Activated gamma-delta T cell treated with anti-CD3 and anti-CD28 coated beads, Interleukin-2, amount 50 U/mL, for 16 hours (primary cell): ENCODE measurements around the gene GLOD4.
A peak's percentile ranks its signal among the peaks of the same experiment; 100 is the strongest.
"Not testable (repeated sequence)": the region's sequence is repeated elsewhere in the genome, so short reads cannot be mapped to it uniquely, and the experiment has no call there.

Experiments used
- DNase-seq: peaks from one replicate; pipeline ENCODE4 v3.0.0-alpha.2; 2020; ENCODE audit warnings: low read depth

Gene GLOD4

DNA sequence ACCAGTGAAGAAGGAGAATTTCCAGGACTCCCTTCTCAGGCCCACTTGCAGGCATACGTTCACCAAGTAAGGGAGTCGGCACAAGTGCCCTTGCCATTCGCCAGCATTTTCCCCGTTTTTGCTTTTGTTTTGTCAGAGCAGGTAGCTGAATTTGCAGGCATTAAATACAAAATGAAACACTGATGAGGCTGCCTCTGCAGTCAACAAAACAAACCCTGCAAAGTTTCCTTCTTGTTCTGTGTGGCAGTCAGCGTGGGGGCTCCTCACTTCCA is 7.8 kb downstream of the GLOD4 start:
- DNase-seq, result no peak

DNA sequence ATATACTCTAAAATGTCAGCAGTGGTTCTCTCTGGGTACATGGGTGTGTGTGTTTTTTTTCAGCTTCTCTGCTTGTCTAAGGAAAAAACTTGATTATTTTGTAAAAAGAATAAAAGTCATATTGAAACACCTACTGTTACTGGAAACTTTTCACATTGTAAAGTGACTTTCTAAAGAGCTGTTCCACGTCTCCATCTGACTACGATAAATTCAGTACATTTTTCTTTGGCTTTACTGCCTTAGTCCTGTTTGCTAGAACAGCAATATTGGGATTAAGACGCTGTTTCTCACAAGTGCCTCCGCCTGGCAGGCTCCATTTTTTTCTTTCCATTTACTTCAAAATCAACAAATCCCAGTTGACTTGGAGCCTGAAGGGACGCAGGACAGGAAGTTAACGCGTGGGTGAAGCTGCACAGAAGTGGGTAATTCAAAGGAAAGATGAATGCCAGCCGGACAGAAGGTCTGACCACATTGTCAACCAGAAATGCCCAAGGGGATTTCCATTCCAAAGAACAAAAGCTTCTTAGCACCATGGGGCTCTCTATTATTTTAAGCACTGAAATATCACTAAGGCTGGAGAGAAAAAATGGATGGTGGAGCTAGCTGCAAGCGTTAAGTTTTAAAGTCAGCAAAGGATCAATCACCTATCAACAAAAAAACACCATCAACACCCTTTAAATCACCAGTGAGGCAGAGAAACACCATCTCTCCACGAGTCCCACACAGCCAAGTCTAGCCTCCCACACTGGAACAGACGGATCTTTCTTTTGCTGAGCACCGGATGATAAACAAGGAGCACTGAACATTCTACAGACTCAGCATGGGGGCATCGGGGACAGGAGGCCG is 8.4 kb downstream of the GLOD4 start:
- DNase-seq, result no peak

DNA sequence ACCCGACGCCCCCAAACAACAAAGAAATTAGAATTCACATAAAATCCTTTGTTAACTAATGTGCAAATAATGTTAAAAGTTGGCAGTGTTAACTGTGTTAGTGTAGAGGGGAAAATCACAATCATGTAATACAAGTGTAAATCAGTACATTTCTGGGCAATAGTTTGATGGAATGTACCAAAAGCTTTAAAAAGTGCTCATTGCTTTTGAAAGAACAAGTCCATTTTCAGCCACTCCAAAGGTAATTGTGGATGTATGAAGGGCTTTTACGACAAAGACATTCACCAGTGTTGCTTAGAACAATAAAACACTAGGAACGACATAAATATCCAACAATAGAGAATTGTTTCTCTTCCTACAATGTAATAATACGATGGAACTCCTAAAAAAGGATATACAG is 9.1 kb downstream of the GLOD4 start:
- DNase-seq, result no peak

DNA sequence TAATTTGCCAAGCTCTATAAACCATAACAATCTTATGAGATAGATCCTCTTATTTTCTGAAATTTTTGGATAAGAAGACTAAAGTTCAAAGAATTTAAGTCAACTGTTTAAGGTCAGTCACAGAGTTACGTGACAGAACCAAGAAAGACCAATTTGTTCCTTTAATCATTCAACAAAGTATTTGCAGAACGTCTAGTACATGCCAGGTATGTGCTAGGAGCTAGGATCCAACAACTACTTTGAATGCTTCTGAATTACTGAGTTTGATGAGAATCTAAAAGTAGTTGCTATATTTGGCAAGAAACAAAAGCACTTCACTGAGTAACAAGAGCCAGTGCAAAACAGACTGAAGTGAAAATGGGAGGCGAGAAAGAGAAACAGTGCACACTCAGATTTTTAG is 15.0 kb downstream of the GLOD4 start:
- DNase-seq, result no peak

DNA sequence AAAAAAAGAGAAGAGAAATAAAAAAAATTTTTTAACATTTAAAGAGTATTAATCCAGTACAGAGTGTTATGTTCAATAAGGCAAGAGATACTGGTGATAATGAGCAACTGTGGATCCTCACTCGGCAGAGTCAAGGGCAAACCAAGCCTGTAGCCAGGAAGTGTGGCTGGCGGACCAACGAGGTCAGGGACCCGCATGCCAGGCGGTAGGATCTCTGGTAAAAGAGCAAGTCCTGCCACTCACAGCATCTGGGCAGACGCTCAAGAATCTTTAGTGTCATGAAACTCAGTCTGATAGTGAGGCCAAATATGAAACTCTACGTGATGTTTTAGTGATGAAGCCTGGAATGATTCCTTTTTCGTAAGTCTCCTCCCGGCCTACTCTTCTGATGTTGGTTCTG is 21.7 kb downstream of the GLOD4 start:
- no peak for DNase-seq

DNA sequence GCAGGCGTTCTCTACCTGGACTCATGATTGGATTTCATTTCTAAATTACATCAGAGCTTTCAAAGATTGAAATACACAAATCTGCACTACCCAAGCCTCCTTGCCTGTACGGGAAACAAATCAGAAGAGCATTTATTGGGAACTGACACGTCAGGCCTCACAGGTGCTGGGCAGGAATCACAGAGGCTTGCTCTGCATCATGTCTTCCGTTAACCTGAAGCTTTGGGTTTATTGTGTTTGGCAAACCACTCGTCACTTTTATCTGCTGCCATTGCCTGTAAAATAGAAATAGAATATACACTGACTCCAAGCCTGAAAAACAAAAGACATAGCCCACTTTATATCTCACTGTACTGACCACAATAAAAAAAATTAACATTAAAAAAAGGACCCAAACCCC is 22.1 kb downstream of the GLOD4 start:
- no peak for DNase-seq

DNA sequence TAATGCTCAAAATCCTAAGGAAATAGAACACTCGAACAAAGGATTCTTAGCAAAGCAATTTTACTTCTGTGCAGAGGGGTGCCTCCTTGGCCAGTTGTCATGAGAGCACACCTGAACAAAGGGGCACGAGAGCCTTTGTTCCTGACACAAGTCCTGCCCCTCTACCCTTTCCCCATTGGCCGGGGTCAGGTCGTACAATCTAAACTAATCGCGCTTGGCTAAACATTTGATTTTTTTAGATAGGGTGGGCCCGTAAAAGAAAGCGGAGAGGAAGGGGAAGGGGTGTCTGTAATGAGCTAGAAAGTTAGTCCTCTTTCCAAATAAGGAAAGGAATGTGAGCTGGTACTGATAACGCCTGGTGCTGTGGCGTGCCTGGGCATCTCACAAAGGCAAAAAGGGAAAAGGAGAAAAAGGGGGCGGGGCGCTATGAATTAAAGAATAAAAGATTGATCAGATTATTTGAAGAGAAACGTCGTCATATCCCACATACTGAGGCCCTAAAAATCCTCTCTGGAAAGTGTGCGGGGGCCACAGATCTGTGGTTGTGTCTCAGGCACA is 26.0 kb downstream of the GLOD4 start:
- DNase-seq, result not testable (repeated sequence)

DNA sequence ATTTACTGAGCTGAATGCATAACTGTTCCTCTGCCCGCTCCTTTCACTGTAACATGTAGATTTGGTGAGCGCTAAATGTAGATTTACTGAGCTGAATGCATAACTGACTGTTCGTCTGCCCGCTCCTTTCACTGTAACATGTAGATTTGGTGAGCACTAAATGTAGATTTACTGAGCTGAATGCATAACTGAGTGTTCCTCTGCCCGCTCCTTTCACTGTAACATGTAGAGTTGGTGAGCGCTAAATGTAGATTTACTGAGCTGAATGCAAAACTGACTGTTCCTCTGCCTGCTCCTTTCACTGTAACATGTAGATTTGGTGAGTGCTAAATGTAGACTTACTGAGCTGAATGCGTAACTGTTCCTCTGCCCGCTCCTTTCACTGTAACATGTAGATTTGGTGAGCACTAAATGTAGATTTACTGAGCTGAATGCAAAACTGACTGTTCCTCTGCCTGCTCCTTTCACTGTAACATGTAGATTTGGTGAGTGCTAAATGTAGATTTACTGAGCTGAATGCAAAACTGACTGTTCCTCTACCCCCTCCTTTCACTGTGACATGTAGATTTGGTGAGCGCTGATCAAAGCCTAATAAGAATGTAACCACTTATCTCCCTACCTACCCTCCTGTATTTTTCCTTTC is 26.6 kb downstream of the GLOD4 start:
- DNase-seq, result not testable (repeated sequence)

DNA sequence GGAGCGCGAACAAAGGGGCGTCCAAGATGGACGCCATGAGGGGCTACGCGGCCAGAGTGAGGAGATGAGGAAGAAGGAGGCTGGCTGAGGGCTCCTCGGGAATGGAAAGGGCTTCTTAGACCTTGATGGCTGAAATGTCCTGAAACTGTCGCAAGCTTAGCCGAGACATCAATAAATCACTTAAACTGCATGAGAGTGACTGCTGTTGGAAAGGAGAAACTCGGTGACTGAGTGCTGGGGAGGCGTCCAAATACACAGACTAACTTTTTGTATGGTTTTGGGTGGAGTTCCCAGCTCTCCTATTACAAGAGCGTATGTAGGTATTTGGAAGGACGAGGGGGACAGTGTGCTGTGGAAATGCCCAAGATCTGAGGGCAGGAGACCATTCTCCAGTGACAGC is 28.7 kb downstream of the GLOD4 start:
- no peak for DNase-seq

DNA sequence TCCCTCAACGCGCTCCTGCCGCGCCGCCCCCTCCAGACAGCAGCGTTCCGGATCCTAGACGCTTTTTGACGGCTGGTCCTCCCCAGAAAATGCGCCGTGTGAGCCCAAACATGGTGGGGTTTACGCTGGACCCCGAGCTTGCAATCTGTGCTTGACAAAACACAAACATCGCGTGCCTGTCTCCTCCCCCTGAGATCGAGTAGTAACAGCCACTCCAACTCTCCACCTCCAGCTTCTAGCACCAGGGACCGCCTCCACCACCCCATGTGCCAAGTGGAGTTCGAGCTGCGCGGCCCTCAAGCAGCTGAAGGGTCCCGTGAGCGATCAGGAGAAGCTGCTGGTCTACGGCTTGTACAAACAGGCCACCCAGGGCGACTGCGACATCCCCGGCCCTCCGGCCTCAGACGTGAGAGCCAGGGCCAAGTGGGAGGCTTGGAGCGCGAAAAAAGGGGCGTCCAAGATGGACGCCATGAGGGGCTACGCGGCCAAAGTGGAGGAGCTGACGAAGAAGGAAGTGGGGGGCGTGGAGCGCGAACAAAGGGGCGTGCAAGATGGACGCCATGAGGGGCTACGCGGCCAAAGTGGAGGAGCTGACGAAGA is 29.4 kb downstream of the GLOD4 start:
- no peak for DNase-seq

DNA sequence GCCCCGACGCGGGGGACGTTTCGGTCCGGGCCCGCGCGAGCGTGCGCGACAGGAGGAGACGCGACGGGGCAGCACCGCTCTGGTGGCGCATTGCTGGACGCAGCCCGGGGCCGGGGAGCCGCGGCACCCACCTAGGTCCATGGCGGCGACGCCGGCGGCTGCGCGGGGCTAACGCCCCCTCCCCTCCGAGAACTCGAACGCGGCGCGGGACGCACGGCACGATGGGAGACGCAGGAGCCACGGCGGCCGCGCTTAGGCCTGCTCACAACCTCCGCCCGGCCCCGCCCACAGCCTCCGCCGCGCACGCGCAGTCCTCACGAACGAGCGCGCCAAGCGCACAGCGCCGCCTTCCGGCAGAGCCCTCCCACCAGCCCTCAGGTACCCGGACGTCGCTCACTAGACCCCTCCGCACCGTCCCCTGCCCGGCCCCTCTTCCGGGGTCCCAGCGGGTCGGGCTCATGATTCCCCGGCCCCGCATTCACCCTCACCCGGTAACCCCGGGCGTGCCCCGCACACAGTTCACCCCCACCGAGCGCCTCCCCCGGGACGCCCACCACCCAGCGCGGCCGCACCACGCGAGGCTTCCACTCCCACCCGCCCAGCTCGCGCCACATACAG is 30.0 kb downstream of the GLOD4 start, which contains the start of gene GEMIN4:
Gene GEMIN4, minus strand, starts transcription at position 263 of the 618 bp plus-strand sequence. Its CDS starts 122 bp downstream, at position 141.
- DNase-seq, result peak; percentile 97

DNA sequence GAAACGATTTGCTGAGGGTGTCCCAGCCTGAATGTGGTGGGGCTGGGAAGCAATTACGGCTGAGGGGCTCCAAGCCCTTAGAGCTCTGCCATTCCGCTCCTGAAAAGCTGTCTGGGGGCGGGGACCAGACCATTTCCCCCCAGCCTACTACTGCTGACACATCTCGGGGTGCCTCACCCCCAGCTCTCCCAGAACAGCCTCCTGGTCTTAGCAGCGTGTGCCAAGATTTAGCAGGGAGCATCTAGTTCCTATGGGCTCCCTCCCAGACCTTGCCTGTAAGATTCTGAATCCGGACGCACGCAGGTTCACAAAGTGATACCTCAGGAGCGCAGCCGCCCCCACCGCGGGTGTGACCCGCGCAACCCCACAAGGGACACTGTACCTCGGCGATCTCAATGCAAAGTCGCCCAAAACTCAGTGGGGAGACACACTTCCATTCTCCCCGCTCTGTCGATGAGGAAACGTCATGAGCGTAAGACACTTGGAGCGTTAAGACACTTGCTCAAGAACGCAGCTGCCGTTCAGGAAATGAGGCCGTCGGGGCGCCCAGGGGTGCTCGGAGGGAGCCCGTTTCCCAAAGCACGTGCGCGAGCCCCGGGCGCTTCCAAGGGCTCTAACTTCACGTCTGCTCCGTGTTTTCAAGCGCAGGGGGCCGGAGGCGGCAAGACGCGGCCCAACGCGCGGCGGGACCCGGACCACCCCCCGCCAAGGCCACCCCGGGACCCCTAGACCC is 30.6 kb downstream of the GLOD4 start:
- peak; percentile 20 for DNase-seq

DNA sequence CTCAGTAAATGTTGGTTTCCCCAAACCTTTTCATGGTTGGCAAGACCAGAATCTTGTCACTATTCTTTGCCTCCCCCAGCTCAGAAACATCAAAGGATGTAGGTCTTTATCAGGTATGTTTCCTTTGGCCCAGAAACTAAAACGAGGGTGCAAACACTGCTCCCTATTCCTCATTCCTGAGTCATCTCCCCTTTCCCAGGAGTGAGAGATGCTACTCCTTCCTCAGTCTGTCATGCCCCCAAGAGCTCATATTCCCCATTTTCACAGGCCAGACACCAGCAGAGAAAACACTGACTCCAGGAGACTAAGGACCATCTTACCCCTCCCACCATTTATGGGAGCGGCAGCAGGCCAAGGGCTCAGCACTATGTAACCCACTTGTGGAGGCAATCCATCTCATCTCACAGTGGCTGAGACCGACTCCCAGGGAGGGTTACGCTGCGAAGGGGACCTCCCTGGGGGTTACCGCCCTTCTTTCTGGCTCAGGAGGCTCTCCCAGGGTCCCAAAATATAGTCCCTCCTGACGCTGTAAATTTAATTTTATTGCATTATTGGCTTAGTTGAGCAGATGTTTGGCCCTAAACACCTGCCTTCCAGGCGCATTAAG is 31.5 kb downstream of the GLOD4 start:
- no peak for DNase-seq

DNA sequence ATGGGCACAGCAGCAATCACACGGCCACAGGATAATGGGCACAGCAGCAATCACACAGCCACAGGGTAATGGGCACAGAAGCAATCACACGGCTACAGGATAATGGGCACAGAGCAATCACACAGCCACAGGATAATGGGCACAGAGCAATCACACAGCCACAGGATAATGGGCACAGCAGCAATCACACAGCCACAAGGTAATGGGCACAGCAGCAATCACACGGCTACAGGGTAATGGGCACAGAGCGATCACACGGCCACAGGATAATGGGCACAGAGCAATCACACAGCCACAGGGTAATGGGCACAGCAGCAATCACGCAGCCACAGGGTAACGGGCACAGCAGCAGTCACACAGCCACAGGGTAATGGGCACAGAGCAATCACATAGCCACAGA is 32.7 kb downstream of the GLOD4 start:
- not testable (repeated sequence) for DNase-seq

DNA sequence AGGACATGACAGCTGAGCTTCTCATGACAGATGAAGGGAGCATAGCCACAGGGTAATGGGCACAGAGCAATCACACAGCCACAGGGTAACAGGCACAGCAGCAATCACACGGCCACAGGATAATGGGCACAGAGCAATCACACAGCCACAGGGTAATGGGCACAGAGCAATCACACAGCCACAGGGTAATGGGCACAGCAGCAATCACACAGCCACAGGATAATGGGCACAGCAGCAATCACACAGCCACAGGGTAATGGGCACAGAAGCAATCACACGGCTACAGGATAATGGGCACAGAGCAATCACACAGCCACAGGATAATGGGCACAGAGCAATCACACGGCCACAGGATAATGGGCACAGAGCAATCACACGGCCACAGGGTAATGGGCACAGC is 33.5 kb downstream of the GLOD4 start:
- DNase-seq, result not testable (repeated sequence)

DNA sequence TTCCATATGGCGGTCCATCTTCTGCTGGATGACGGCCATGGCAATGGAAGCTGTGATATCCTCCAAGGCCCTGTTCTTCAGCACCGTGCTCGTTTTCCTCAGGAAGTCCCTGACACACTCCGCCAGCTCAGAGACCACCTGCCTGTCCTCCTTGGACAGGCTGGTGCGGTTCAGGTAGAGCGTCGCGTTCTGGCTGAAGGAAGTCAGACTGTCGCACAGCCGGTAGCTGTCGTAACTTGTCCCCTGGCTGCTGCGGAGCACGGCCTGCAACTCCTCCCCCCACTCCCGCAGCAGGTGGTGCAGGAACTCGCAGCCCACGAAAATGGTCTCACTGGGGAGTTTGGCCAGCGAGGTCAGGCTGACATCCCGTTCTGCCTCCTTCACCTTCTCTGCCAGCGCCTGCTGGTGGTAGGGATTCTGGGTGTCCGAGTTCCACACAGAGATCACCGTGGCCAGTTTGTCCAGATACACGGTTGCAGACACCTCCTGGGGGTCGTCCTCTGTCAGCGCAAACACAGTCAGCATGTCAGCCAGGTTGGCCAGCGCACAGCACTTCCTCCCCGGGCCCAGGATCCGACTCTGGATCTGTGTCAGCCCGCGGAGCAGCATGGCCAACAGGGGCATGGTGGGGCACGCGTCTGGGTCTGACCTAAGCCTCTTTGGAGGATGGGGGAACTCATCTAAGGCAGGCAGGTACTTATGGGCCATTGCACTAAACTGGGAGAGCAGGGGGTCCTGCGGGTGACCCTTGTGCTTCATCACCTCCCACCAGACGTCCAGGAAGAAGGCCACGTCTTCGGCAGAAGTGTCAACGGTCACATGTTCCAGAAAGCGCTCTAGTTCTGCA is 35.1 kb downstream of the GLOD4 start:
- DNase-seq, result no peak

DNA sequence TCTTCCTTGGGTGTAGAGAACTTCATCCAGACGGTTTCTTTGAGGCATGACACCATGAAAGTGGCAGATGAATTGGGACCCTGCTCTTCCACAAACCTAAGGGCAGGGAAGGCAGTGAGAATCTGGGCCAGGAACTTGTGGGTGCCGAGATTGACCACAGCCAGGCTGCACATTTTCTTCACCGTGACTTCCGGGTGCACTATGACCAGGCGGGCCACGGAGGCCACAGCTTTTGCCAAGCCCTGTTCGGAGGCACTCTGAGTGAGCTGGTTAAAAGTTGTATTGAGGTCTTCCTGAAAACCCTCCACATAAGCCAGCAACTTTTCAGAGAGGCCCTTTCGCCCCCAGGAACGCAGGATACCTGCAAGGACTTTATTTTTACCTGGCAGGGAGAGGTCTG is 35.9 kb downstream of the GLOD4 start:
- DNase-seq, result no peak

DNA sequence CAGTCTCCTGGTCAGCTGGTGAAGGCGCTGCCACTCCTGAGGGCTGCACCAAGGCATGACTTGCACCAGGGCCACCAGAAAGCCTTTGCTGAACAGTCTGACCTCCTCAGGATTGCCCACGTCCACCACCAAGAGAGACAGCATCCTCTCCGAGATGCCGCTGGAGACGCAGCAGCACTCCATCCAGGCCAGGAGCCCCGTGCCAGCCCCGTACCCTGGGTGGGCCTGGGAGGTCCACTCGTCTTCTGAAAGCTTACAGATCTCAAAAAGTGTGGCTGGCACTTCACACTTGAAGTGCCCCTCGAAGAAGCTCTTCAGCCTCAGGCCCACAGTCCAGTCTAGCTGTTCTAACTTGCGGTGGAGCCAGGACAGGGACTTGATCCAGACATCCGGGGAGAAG is 36.7 kb downstream of the GLOD4 start:
- DNase-seq, result no peak

DNA sequence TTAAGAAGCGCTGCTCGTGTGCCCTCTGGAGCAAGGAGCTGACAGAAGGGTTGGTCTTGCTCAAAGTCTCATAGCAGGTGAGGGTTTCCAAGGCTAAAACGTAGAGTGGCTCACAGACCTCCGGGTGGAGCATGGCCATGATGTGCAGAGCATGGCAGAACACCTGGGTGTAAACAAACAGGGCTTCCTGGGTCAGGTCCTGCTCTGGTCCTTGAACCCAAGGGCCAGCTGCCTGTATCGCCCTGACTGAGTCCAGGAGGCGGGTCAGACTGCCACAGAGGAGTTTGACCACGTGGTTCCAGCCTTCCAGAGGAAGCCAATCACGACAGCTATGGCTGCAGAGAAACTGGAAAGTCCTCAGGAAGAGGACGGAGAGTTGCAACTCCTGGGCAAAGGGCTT is 37.1 kb downstream of the GLOD4 start:
- no peak for DNase-seq

DNA sequence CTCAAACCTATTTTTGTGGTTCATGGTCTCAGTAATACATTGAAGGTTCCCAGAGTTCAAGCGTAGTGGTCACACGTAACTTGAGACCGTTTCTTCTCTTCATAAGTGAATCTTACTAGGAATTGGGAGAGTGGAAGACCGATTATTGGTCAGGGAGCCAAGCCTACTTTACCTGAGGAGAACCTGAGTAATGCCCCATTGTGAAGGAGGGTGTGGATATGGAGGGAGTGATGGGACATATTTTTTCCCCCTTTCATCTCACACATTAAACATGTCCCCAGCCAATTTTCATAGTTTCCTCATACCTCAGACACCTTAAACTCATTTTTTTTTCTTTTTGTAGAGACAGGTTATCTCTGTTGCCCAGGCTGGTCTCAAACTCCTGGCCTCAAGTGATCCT is 38.9 kb downstream of the GLOD4 start:
- no peak for DNase-seq
